K562 (cell line): Measurements from ENCODE around the gene IL6R. TPM values are rescaled to one million over a fixed set of nuclear protein-coding genes. Genes with fewer than 3 reads are reported as not detected.

Experiments used
- ATAC-seq: fragments of 200-7000 bp; cut with Tn5 transposase; 3 replicates; pipeline ENCODE4 v1.9.1; 2020; ENCODE audit warnings: moderate library complexity
- BruUV-seq: library from RNA; stranded (reverse); fragments of 400-500 nt; replicated peaks from 2 replicates; lab custom pipeline; 2021; lab: Mats Ljungman, UMichigan
- CTCF ChIA-PET: fragments of 300-600 bp; formaldehyde crosslinking; extraction: SDS; loops from one replicate; lab custom pipeline; 2021; ENCODE audit warnings: low intra/inter-chr PET ratio; lab: Yijun Ruan, JAX
- POLR2A ChIA-PET: fragments of 300-600, 350-650 bp; sonication (Branson Sonifier 250); formaldehyde crosslinking; extraction: SDS; loops from one replicate; lab custom pipeline; 2021; ENCODE audit warnings: antibody characterized with exemption, inconsistent platforms; lab: Yijun Ruan, JAX
- DNase-seq, 4 experiments: peaks; one replicate each; pipeline versions ENCODE4 v3.0.0 to v3.0.0-alpha.2; 2011 to 2018; ENCODE audit warnings: low spot score in 3 of 4, mixed read lengths in 3 of 4; ENCODE audit errors: extremely low read depth in 1 of 4
- FAIRE-seq: peaks from 2 replicates; lab custom pipeline; 2011; peaks lifted over from hg19 to GRCh38; lab: Jason Lieb, UNC
- H2AFZ ChIP-seq: 2 replicates; pipeline ENCODE4 v1.6.0; 2011; ENCODE audit warnings: low read depth, low read length, control low read depth, inconsistent platforms
- H3K27ac ChIP-seq: fragments of 200-600 bp; 3 replicates; pipeline ENCODE4 v1.8.0; 2011; ENCODE audit warnings: low read depth, mild to moderate bottlenecking, control low read depth, inconsistent platforms, low read length, moderate library complexity, mixed read lengths; ENCODE audit errors: extremely low read depth
- H3K27me3 ChIP-seq, 2 experiments: fragments of 300-600 bp in 1 of 2; 2 replicates in 1 of 2; 3 replicates in 1 of 2; pipeline versions ENCODE4 v1.6.0 to v1.8.0; 2011; ENCODE audit warnings: inconsistent platforms in 2 of 2, low read length in 2 of 2, mild to moderate bottlenecking in 1 of 2, mixed read lengths in 1 of 2, moderate library complexity in 1 of 2; ENCODE audit not compliant: control insufficient read depth in 2 of 2, insufficient read depth in 2 of 2
- H3K36me3 ChIP-seq: fragments of 300-600 bp; 3 replicates; pipeline ENCODE4 v1.8.0; 2011; ENCODE audit warnings: mild to moderate bottlenecking, low read length, inconsistent platforms; ENCODE audit not compliant: control insufficient read depth, insufficient read depth
- H3K4me1 ChIP-seq, 2 experiments: fragments of 200-600 bp in 1 of 2; replicated peaks in 1 of 2; 2 replicates in 1 of 2; 3 replicates in 1 of 2; pipeline versions ENCODE4 v1.5.1 to v1.8.0; 2011; ENCODE audit warnings: inconsistent platforms in 2 of 2, low read length in 2 of 2, mild to moderate bottlenecking in 1 of 2, mixed read lengths in 1 of 2, moderate library complexity in 1 of 2; ENCODE audit not compliant: control insufficient read depth in 2 of 2, insufficient read depth in 2 of 2
- H3K4me2 ChIP-seq: 2 replicates; pipeline ENCODE4 v1.6.1; 2011; ENCODE audit warnings: low read length, control low read depth, inconsistent platforms, mixed read lengths; ENCODE audit not compliant: insufficient read depth
- H3K4me3 ChIP-seq: fragments of 200-600 bp; sonication (generic), shearing (Covaris generic); 2 replicates; pipeline ENCODE4 v1.5.1; 2016; ENCODE audit warnings: control low read depth, inconsistent platforms
- H3K79me2 ChIP-seq: fragments of 200-600 bp; 3 replicates; pipeline ENCODE4 v1.8.0; 2011; ENCODE audit warnings: low read length, inconsistent platforms; ENCODE audit not compliant: control insufficient read depth, insufficient read depth
- H3K9ac ChIP-seq, 2 experiments: 2 replicates each; pipeline versions ENCODE4 v1.6.0 to v1.6.1; 2011; ENCODE audit warnings: low read depth in 2 of 2, low read length in 2 of 2, control low read depth in 1 of 2, inconsistent platforms in 1 of 2, mild to moderate bottlenecking in 1 of 2, mixed read lengths in 1 of 2; ENCODE audit not compliant: insufficient read depth in 1 of 2
- H3K9me1 ChIP-seq: one replicate; pipeline ENCODE4 v1.6.0; 2011; ENCODE audit warnings: inconsistent platforms, mild to moderate bottlenecking, low read length, moderate library complexity; ENCODE audit not compliant: control insufficient read depth, insufficient read depth
- H3K9me3 ChIP-seq: replicated peaks from 2 replicates; pipeline ENCODE4 v1.5.1; 2011; ENCODE audit warnings: low read depth, low read length, inconsistent platforms; ENCODE audit not compliant: control insufficient read depth, insufficient read depth
- H4K20me1 ChIP-seq: replicated peaks from 2 replicates; pipeline ENCODE4 v1.6.1; 2011; ENCODE audit warnings: low read length, inconsistent platforms, mixed read lengths; ENCODE audit not compliant: control insufficient read depth, insufficient read depth
- ARID1B ChIP-seq: fragments of 450-650 bp; IDR thresholded peaks from 2 replicates; pipeline ENCODE4 v1.6.1; 2016; ENCODE audit warnings: antibody characterized with exemption, mild to moderate bottlenecking, inconsistent platforms
- ATF1 ChIP-seq, 2 experiments: fragments of 450-650 bp in 1 of 2; IDR thresholded peaks; 2 replicates each; pipeline ENCODE4 v1.6.1; 2016; ENCODE audit warnings: missing compliant biosample characterization in 1 of 2, missing genetic modification characterization in 1 of 2
- CAMTA2 ChIP-seq: fragments of 250-450 bp; sonication (Bioruptor Pico); conservative IDR thresholded peaks from 2 replicates; pipeline ENCODE4 v1.5.1; 2022
- HOXB6 ChIP-seq: fragments of 250-450 bp; sonication (Bioruptor Pico); IDR thresholded peaks from 2 replicates; pipeline ENCODE4 v1.5.1; 2022; ENCODE audit warnings: mild to moderate bottlenecking, borderline replicate concordance
- MAFK ChIP-seq: IDR thresholded peaks from 2 replicates; pipeline ENCODE4 v1.6.1; 2011; ENCODE audit warnings: low read length, improper control_type of control experiment
- MTF1 ChIP-seq: fragments of 250-450 bp; sonication (Bioruptor Pico); IDR thresholded peaks from 2 replicates; pipeline ENCODE4 v1.9.0; 2021; ENCODE audit warnings: moderate library complexity, mild to moderate bottlenecking, inconsistent platforms, borderline replicate concordance
- SPI1 ChIP-seq: IDR thresholded peaks from 2 replicates; pipeline ENCODE4 v1.6.1; 2011; ENCODE audit warnings: low read depth, low read length, control low read depth, borderline replicate concordance
- TAF7 ChIP-seq: fragments of 450-650 bp; IDR thresholded peaks from 2 replicates; pipeline ENCODE4 v1.6.1; 2016; ENCODE audit warnings: missing genetic modification characterization, missing compliant biosample characterization
- TOE1 ChIP-seq, 2 experiments: fragments of 450-650 bp in 1 of 2; sonication (generic) in 1 of 2; formaldehyde crosslinking in 1 of 2; IDR thresholded peaks; 2 replicates each; pipeline versions ENCODE4 v1.7.1 to v1.8.0; 2016 to 2022; ENCODE audit warnings: borderline replicate concordance in 2 of 2, mild to moderate bottlenecking in 2 of 2, antibody characterized with exemption in 1 of 2, inconsistent platforms in 1 of 2, low read depth in 1 of 2, missing genetic modification reagents in 1 of 2, moderate library complexity in 1 of 2
- ZKSCAN1 ChIP-seq: fragments of 150-350 bp; IDR thresholded peaks from 2 replicates; pipeline ENCODE4 v1.6.1; 2016; ENCODE audit warnings: low read depth, low read length
- ZNF24 ChIP-seq: fragments of 450-650 bp; IDR thresholded peaks from 2 replicates; pipeline ENCODE4 v1.6.1; 2016
- ZNF561 ChIP-seq: fragments of 450-650 bp; formaldehyde crosslinking; conservative IDR thresholded peaks from 2 replicates; pipeline ENCODE4 v1.4.0; 2020; ENCODE audit warnings: mild to moderate bottlenecking, moderate library complexity
- ZNF644 ChIP-seq: fragments of 200-800 bp; sonication (Bioruptor generic); IDR thresholded peaks from 2 replicates; pipeline ENCODE4 v1.6.1; 2016; ENCODE audit warnings: low read depth, missing genetic modification characterization, missing compliant biosample characterization
- ZNF707 ChIP-seq: fragments of 250-450 bp; sonication (Bioruptor Pico); conservative IDR thresholded peaks from 2 replicates; pipeline ENCODE4 v1.8.0; 2022; ENCODE audit warnings: inconsistent platforms, mild to moderate bottlenecking, moderate library complexity
- WGBS: fragments of 100-300 bp; shearing (Covaris generic); methylation state at CpG from one replicate; pipeline ENCODE4 v1.1.6; 2016; ENCODE audit warnings: low coverage, mixed read lengths; ENCODE audit not compliant: insufficient coverage; ENCODE audit errors: missing lambda C conversion rate; 5-methylcytosine and 5-hydroxymethylcytosine counted together
- in situ Hi-C: fragments of 300-500 bp; cut with MboI; formaldehyde crosslinking; loops from 4 replicates; pipeline ENCODE4 v1.15.0; 2018; ENCODE audit warnings: inconsistent platforms, mixed read lengths
- intact Hi-C: fragments of 100-400 bp; cut with micrococcal nuclease; formaldehyde crosslinking; loops from 2 replicates; pipeline ENCODE4 v1.14.2; 2022
- polyA plus RNA-seq, 8 experiments: library from polyadenylated mRNA; depleted of rRNA in 4 of 8; stranded (reverse) in 5 of 8; unstranded in 3 of 8; fragments of >200 nt; fragmentation: Nextera tagmentation in 2 of 8; fragmentation: Illumina TruSeq in 1 of 8; extraction: Ambion mirVana in 2 of 8; extraction: Trizol in 1 of 8; gene quantifications; 2 replicates each; pipeline versions ENCODE4 v1.2.1 to v1.2.3, GENCODE V29; 2011 to 2014; ENCODE audit warnings: inconsistent platforms in 1 of 8, missing spikeins in 1 of 8
- total RNA-seq, 7 experiments: library from RNA; depleted of rRNA in 6 of 7; stranded (reverse); fragments of >200 nt in 6 of 7; fragmentation: Illumina TruSeq in 2 of 7; extraction: Trizol in 2 of 7; gene quantifications; 2 replicates each; pipeline versions ENCODE4 v1.2.1 to v1.2.3, GENCODE V29; 2011 to 2021; ENCODE audit warnings: low replicate concordance in 1 of 7
- TF ChIP-seq, protein P1 (sequence below): sonication (generic); formaldehyde crosslinking; IDR thresholded peaks from 2 replicates; pipeline ENCODE4 v1.8.1; 2023; ENCODE audit warnings: missing genetic modification reagents, mild to moderate bottlenecking, borderline replicate concordance
- TF ChIP-seq, protein P2 (sequence below): sonication (generic); formaldehyde crosslinking; IDR thresholded peaks from 2 replicates; pipeline ENCODE4 v1.8.1; 2023; ENCODE audit warnings: mild to moderate bottlenecking, missing genetic modification reagents, moderate library complexity

The IL6R gene
- total and polyA plus RNA-seq, 9 of the 15 experiments (the other 6 are each of a cell fraction or from before 2014, with no cell fraction given), result 0.05 to 1.1 (median 0.11) TPM; not detected in 2

DNA sequence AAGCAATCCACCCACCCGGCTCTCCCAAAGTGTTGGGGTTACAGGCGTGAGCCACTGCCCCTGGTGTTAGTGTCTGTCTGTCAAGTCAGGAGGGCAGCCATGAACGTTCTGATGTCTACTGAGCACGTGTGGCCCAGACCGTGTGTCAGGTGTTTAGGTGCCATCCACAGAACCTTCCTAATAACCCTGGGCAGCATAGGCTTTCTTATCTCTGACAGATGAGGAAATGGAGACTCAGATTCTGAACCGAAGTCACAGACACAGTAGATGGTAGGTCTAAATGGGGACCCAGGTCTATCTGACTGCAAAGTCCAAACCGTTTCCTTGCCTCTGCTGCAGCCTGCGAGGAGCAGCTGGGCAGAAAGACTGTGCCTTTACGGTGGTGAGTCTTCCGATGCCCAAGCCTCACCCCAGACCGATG, 622 bp upstream of the IL6R start:
- DNase-seq (no peak), ATAC-seq (no peak), FAIRE-seq (peak; percentile 26)
- H3K27ac ChIP-seq, result no peak overlapping the region
- no peak overlapping the region for H3K4me3 ChIP-seq
- H3K4me2 ChIP-seq, result peak overlapping the region; percentile 46
- POLR2A ChIA-PET, result no interaction called here
- no peaks in the 10 kb centered on the region for H3K79me2 ChIP-seq
- H3K4me1 ChIP-seq, result peaks cover 11 to 19% of the 10 kb centered on the region in 2 experiments; a peak in 4 of 5 replicates
- H3K27me3 ChIP-seq, result peaks cover 33 to 52% of the 10 kb centered on the region in 2 experiments
- H2AFZ ChIP-seq, result no peak overlapping the region
- H3K9me3 ChIP-seq, result no peaks in the 10 kb centered on the region
- in situ Hi-C loops, result no loop called here
- H3K36me3 ChIP-seq, result no peaks in the 10 kb centered on the region
- TF ChIP-seq ARID1B (no peak), TAF7 (tag) (no peak), HOXB6 (CRISPR knock-in tag) (no peak), SPI1 (no peak), ZNF561 (CRISPR knock-in tag) (no peak), CAMTA2 (CRISPR knock-in tag) (no peak), TOE1 (IDR thresholded peaks at IDR 0.05; ENCODE audit: borderline replicate concordance) (no peak), TOE1 (CRISPR knock-in tag; IDR thresholded peaks at IDR 0.05; ENCODE audit: borderline replicate concordance, low read depth) (no peak), ATF1 (CRISPR knock-in tag; IDR thresholded peaks at IDR 0.05) (no peak), ATF1 (tag; IDR thresholded peaks at IDR 0.05) (no peak), ZKSCAN1 (no peak), ZNF24 (no peak), ZNF644 (tag) (no peak), MAFK (no peak), MTF1 (CRISPR knock-in tag) (no peak), ZNF707 (CRISPR knock-in tag) (no peak)
- TF ChIP-seq, protein P1, sequence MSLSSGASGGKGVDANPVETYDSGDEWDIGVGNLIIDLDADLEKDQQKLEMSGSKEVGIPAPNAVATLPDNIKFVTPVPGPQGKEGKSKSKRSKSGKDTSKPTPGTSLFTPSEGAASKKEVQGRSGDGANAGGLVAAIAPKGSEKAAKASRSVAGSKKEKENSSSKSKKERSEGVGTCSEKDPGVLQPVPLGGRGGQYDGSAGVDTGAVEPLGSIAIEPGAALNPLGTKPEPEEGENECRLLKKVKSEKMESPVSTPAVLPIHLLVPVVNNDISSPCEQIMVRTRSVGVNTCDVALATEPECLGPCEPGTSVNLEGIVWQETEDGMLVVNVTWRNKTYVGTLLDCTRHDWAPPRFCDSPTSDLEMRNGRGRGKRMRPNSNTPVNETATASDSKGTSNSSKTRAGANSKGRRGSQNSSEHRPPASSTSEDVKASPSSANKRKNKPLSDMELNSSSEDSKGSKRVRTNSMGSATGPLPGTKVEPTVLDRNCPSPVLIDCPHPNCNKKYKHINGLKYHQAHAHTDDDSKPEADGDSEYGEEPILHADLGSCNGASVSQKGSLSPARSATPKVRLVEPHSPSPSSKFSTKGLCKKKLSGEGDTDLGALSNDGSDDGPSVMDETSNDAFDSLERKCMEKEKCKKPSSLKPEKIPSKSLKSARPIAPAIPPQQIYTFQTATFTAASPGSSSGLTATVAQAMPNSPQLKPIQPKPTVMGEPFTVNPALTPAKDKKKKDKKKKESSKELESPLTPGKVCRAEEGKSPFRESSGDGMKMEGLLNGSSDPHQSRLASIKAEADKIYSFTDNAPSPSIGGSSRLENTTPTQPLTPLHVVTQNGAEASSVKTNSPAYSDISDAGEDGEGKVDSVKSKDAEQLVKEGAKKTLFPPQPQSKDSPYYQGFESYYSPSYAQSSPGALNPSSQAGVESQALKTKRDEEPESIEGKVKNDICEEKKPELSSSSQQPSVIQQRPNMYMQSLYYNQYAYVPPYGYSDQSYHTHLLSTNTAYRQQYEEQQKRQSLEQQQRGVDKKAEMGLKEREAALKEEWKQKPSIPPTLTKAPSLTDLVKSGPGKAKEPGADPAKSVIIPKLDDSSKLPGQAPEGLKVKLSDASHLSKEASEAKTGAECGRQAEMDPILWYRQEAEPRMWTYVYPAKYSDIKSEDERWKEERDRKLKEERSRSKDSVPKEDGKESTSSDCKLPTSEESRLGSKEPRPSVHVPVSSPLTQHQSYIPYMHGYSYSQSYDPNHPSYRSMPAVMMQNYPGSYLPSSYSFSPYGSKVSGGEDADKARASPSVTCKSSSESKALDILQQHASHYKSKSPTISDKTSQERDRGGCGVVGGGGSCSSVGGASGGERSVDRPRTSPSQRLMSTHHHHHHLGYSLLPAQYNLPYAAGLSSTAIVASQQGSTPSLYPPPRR, result no peak
- TF ChIP-seq, protein P2, sequence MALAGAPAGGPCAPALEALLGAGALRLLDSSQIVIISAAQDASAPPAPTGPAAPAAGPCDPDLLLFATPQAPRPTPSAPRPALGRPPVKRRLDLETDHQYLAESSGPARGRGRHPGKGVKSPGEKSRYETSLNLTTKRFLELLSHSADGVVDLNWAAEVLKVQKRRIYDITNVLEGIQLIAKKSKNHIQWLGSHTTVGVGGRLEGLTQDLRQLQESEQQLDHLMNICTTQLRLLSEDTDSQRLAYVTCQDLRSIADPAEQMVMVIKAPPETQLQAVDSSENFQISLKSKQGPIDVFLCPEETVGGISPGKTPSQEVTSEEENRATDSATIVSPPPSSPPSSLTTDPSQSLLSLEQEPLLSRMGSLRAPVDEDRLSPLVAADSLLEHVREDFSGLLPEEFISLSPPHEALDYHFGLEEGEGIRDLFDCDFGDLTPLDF, result no peak
- 25% methylated on average over 11 of the region's 11 CpGs for WGBS
- H3K9me1 ChIP-seq, result no peaks in the 10 kb centered on the region
- no peak overlapping the region for H3K9ac ChIP-seq
- intact Hi-C loops, result no loop called here
- peaks cover 18% of the 10 kb centered on the region for H4K20me1 ChIP-seq
- CTCF ChIA-PET, result interaction anchor here (0.9 to 2.2 kb wide), 2 partner anchors 56 to 62 kb away, joined by 3 to 6 read pairs; no protein-coding TSS in a partner anchor
- no TSS peak for BruUV-seq
